Smooth muscle cell of the brain vasculature (primary cell): ENCODE measurements around the gene AHCYL2.
"Not testable (repeated sequence)": the region's sequence is repeated elsewhere in the genome, so short reads cannot be mapped to it uniquely, and the experiment has no call there.

Source experiments
- DNase-seq: peaks from one replicate; pipeline ENCODE4 v3.0.0-alpha.2; 2012; ENCODE audit warnings: low read depth, low spot score

Gene AHCYL2

DNA sequence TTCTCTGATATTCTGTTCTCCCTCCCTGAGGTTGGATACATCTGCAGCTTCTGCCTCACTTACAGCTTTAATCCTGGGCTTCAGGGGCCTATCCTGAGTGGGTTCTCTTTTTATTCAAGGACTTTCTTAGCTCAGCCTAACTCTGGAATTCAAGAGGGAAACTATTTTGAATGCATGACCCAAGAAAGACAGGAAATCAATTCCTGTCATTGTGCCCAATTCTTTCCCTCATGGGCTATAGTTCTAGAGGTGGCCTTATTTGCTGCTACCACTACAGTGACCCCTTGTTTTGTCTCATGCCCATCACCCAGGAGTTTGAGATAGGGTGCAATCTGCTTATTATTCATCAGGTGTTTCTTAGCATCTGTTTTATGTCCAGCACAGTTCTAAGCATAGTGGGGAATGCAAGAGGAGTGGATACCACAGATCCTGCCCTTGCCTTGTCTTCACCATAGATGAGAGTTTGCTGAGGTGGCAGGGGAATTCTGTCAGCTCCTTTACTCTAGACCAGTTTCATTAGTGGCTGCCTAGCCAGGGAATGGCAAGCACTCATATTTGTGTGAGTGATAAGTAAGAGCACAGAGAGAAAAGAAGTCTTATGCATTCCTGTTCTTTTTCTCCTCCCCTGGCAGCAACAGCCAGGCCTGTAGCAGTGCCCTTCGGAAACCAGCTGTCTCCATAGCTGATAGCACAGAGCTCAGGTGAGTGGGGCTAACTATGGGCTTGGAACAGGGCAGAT, 228.8 kb downstream of the AHCYL2 start:
- no peak for DNase-seq

DNA sequence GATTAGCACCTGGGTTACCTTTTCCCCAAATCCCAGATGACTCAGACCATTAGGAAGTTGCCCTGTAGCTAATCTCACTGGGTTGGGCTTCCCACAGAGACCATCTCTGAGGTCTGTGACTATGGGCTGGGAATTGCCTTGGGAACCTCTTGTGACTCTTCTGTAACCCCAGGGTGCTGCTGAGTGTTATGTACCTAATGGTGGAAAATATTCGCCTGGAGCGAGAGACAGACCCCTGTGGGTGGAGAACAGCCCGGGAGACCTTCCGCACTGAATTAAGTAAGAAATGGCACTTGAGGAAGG, 229.4 kb downstream of the AHCYL2 start:
- no peak for DNase-seq

- no peak for DNase-seq
Measured at GRCh38 chr7:129456421-129456820, 231.6 kb downstream of the AHCYL2 start.

- no peak for DNase-seq
Measured at GRCh38 chr7:129457101-129457500, 232.3 kb downstream of the AHCYL2 start.

DNA sequence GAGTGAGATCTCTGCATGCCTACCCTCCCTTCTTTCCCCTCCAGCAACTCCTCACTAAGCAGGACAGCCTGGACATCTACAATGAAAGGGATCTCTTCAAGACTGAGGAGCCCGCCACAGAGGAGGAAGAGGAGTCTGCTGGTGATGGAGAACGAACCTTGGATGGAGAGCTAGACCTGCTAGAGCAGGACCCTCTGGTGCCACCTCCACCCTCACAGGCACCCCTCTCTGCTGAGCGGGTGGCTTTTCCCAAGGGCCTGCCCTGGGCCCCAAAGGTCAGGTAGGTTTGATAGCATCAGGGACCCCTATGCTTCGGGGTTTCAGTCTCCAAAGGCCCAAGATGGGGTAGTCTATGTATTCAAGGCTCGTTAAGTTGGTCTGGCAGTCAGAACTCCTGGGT, 233.3 kb downstream of the AHCYL2 start:
- DNase-seq = no peak

GRCh38 chr7:129461809-129462208, 237.0 kb downstream of the AHCYL2 start:
- no peak for DNase-seq

- no peak for DNase-seq
Measured at GRCh38 chr7:129462420-129462819, 237.6 kb downstream of the AHCYL2 start.

GRCh38 chr7:129464194-129464593, 239.4 kb downstream of the AHCYL2 start:
- DNase-seq = no peak

DNA sequence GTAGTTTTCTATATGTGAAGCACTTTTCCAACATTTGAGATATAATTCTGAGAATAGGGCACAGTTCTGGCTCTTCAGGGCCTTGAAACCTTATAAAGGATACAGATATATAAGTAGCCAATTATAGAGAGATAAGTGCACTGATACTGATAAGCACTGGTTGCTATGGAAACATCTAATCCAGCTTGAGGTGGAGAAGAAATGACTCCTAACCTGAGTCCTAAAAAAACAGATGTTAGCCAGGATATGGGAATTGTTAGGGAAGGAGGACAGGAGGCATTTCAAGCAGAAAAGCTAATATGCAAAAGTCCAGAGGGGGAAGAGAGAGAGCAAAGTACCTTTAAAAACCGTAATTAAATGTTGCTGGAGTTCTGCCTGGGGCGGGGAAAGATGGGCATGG, 240.2 kb downstream of the AHCYL2 start:
- DNase-seq = no peak

DNA sequence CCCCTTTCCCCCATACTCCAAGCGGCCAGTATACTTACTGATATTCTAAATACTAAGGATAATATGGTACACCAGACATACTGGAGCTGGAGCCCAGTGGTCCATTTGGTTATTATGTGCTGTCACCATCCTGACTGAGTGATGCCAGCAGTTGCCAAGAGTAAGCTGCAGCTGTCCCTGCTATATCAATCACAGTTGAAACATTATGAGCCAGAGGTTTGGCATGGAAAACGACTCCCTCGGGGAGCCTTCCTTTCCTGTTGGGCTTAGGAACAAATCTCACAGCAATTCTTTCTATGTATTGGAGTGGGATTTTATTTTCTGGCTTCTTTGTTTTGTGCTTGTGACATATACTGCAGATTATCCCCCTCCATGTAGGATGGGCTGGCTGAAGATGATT, 242.0 kb downstream of the AHCYL2 start:
- no peak for DNase-seq

DNA sequence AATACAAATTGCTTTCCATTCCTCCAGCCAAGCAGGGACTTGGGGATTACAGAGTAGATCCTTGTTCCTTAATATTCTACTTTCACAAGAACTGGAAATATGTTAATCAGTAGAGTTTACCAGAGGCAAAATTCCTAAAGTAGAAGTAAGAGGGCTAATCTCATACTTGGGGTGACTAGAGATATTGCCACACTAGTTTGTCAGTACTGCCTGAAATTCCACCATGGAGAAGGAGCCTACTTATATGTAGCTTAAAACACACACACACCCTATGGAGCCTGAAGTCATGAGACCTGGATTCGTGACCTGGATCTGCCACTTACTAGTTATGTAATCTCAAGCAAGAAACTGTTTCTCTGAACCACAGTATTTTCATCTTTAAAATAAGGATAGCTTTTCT, 243.3 kb downstream of the AHCYL2 start:
- no peak for DNase-seq

DNA sequence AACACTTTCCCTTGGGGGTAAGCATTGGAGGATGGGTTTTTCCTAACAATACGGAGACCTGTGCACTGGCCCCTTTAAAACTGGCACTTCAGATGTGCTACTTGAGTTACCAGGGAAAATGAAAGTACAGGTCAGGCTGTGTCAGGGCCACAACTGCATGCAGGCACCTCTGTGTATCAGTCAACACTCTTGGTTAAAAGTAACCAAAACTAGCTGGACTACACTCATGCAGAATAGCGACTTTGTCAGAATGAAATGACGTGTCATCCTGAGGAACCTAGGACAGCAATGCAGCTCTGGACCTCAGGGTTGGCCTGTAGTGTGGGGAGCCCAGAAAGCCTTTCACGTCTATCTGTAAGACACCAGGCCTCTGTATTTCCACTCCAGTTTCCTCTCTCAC, 243.7 kb downstream of the AHCYL2 start:
- no peak for DNase-seq

- DNase-seq = no peak
Measured at GRCh38 chr7:129469930-129470329, 245.1 kb downstream of the AHCYL2 start.

GRCh38 chr7:129470411-129470810, 245.6 kb downstream of the AHCYL2 start:
- DNase-seq = no peak

- DNase-seq = no peak
Measured at GRCh38 chr7:129471402-129471827, 246.6 kb downstream of the AHCYL2 start.

DNA sequence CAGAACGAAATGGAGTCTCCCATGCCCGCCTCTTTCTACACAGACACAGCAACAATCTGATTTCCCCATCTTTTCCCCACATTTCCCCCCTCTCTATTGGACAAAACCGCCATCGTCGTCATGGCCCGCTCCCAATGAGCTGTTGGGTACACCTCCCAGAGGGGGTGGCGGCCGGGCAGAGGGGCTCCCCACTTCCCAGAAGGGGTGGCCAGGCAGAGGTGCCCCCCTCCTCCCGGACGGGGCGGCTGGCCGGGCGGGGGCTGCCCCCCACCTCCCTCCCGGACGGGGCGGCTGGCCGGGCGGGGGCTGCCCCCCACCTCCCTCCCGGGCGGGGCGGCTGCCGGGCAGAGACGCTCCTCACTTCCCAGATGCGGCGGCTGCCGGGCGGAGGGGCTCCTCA, 251.1 kb downstream of the AHCYL2 start:
- not testable (repeated sequence) for DNase-seq

DNA sequence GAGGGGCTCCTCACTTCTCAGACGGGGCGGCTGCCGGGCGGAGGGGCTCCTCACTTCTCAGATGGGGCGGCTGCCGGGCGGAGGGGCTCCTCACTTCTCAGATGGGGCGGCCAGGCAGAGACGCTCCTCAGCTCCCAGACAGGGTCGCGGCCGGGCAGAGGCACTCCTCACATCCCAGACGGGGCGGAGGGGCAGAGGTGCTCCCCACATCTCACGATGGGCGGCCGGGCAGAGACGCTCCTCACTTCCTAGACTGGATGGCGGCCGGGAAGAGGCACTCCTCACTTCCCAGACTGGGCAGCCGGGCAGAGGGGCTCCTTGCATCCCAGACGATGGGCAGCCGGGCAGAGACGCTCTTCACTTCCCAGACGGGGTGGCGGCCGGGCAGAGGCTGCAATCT, 251.6 kb downstream of the AHCYL2 start:
- not testable (repeated sequence) for DNase-seq
